Measurements from ENCODE around the gene UGT1A6.

DNA sequence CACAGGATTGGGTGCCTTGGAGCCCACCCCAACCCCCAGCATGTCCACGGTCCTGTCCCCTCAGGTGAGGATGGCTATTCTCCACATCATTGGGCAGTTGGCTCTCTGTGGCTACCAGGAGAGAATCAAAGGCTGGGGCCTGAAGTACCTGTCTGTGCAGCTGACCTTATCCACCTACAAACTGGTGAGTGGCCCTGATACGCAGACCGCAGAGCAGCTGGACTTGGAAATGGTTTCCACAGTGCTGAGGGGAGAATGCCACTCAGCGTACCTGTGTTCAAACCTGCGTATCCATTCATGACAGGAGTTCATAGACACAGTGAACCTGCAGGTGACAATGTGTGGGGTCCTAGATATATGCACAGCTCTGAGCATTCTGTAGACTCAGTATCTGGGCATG lies 107.0 kb downstream of the UGT1A6 start:
- TF ChIP-seq, protein P1, sequence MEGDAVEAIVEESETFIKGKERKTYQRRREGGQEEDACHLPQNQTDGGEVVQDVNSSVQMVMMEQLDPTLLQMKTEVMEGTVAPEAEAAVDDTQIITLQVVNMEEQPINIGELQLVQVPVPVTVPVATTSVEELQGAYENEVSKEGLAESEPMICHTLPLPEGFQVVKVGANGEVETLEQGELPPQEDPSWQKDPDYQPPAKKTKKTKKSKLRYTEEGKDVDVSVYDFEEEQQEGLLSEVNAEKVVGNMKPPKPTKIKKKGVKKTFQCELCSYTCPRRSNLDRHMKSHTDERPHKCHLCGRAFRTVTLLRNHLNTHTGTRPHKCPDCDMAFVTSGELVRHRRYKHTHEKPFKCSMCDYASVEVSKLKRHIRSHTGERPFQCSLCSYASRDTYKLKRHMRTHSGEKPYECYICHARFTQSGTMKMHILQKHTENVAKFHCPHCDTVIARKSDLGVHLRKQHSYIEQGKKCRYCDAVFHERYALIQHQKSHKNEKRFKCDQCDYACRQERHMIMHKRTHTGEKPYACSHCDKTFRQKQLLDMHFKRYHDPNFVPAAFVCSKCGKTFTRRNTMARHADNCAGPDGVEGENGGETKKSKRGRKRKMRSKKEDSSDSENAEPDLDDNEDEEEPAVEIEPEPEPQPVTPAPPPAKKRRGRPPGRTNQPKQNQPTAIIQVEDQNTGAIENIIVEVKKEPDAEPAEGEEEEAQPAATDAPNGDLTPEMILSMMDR (conservative IDR thresholded peaks at IDR 0.05 in 1 of 2, IDR thresholded peaks at IDR 0.05 in 1 of 2; ENCODE audit: extremely low read depth in 1 of 2, insufficient read depth in 1 of 2, low read depth in 1 of 2, low read length in 2 of 2), result no peak
- no peak for TF ChIP-seq EZH2 (IDR thresholded peaks at IDR 0.05; ENCODE audit: borderline replicate concordance, low read length)

Measured in mammary epithelial cell (primary cell).